Central memory CD8-positive, alpha-beta T cell (primary cell): ENCODE measurements around the gene SCYGR4.

Source experiments
- ATAC-seq: fragments of 150-1000 bp; cut with Tn5 transposase; replicated peaks from 2 replicates; pipeline ENCODE4 v1.10.0; 2022; ENCODE audit warnings: mild to moderate bottlenecking, moderate FRiP score, moderate number of reproducible peaks; ENCODE audit not compliant: poor library complexity, severe bottlenecking; ENCODE audit errors: extremely low read depth
- DNase-seq, 2 donors: peaks; one replicate each; pipeline ENCODE4 v3.0.0; 2021; ENCODE audit warnings: low spot score in 2 of 2
- H3K27ac Mint-ChIP-seq: one replicate; pipeline ENCODE4 v1.8.0; 2022; ENCODE audit warnings: low read depth, mild to moderate bottlenecking, moderate library complexity, mixed read lengths
- H3K27me3 Mint-ChIP-seq: one replicate; pipeline ENCODE4 v1.8.0; 2022; ENCODE audit warnings: mixed read lengths
- H3K36me3 Mint-ChIP-seq: one replicate; pipeline ENCODE4 v1.8.0; 2022; ENCODE audit warnings: mild to moderate bottlenecking, moderate library complexity, mixed read lengths; ENCODE audit not compliant: insufficient read depth
- H3K4me1 Mint-ChIP-seq: one replicate; pipeline ENCODE4 v1.8.0; 2022; ENCODE audit warnings: mixed read lengths
- H3K4me3 Mint-ChIP-seq: one replicate; pipeline ENCODE4 v1.8.0; 2022; ENCODE audit warnings: mild to moderate bottlenecking, moderate library complexity, mixed read lengths
- H3K9me3 Mint-ChIP-seq: one replicate; pipeline ENCODE4 v1.8.0; 2022; ENCODE audit warnings: mixed read lengths

SCYGR4 gene

GRCh38 chr2:227617316-227618230, at the start of gene SCYGR4:
Gene SCYGR4 (plus strand): TSS chr2:227617498. CDS start chr2:227617498, 0 bp downstream.
- H3K27ac Mint-ChIP-seq: no peak within 1 kb of the TSS
- no peak within 1 kb of the TSS for H3K4me3 Mint-ChIP-seq
- peaks cover 33% of the 10 kb centered on the region for H3K27me3 Mint-ChIP-seq
- no peak for ATAC-seq
- H3K4me1 Mint-ChIP-seq: no peaks in the 10 kb centered on the region
- no peaks in the 10 kb centered on the region for H3K36me3 Mint-ChIP-seq
- no peak for DNase-seq
- no peaks in the 10 kb centered on the region for H3K9me3 Mint-ChIP-seq

GRCh38 chr2:227568852-227569169, 48.5 kb upstream of the SCYGR4 start:
- no peaks in the 10 kb centered on the region for H3K36me3 Mint-ChIP-seq
- no peak for ATAC-seq
- no peaks in the 10 kb centered on the region for H3K9me3 Mint-ChIP-seq
- peaks cover 8% of the 10 kb centered on the region for H3K4me1 Mint-ChIP-seq
- H3K27ac Mint-ChIP-seq: no peak overlapping the region
- DNase-seq: no peak
- H3K27me3 Mint-ChIP-seq: no peaks in the 10 kb centered on the region
- no peak overlapping the region for H3K4me3 Mint-ChIP-seq

- Mint-ChIP-seq H3K27me3 (no peaks in the 10 kb centered on the region), H3K36me3 (no peaks in the 10 kb centered on the region), H3K27ac (no peak overlapping the region), H3K9me3 (no peaks in the 10 kb centered on the region), H3K4me1 (peaks cover 8% of the 10 kb centered on the region), H3K4me3 (no peak overlapping the region)
- no peak for ATAC-seq
- DNase-seq: no peak
These were observed 46.7 kb upstream of the SCYGR4 start for GRCh38 chr2:227570615-227571014.

- no peaks in the 10 kb centered on the region for H3K36me3 Mint-ChIP-seq
- peaks cover 47% of the 10 kb centered on the region for H3K27me3 Mint-ChIP-seq
- no peaks in the 10 kb centered on the region for H3K4me1 Mint-ChIP-seq
- ATAC-seq (no peak), DNase-seq (no peak)
- H3K4me3 Mint-ChIP-seq: no peak overlapping the region
- no peak overlapping the region for H3K27ac Mint-ChIP-seq
- H3K9me3 Mint-ChIP-seq: peaks cover under 1% of the 10 kb centered on the region
These were observed 41.2 kb upstream of the SCYGR4 start for GRCh38 chr2:227576110-227576509.

- H3K9me3 Mint-ChIP-seq: peaks cover 6% of the 10 kb centered on the region
- H3K36me3 Mint-ChIP-seq: no peaks in the 10 kb centered on the region
- DNase-seq (no peak), ATAC-seq (no peak)
- no peak overlapping the region for H3K4me3 Mint-ChIP-seq
- H3K4me1 Mint-ChIP-seq: no peaks in the 10 kb centered on the region
- H3K27ac Mint-ChIP-seq: no peak overlapping the region
- peaks cover 54% of the 10 kb centered on the region for H3K27me3 Mint-ChIP-seq
These were observed 40.5 kb upstream of the SCYGR4 start for GRCh38 chr2:227576812-227577211.

GRCh38 chr2:227577555-227577954, 39.7 kb upstream of the SCYGR4 start:
- DNase-seq (no peak), ATAC-seq (no peak)
- Mint-ChIP-seq H3K27me3 (peaks cover 61% of the 10 kb centered on the region), H3K4me1 (no peaks in the 10 kb centered on the region), H3K27ac (no peak overlapping the region), H3K9me3 (peaks cover 13% of the 10 kb centered on the region), H3K36me3 (no peaks in the 10 kb centered on the region), H3K4me3 (no peak overlapping the region)

- no peaks in the 10 kb centered on the region for H3K36me3 Mint-ChIP-seq
These were observed 38.7 kb upstream of the SCYGR4 start for GRCh38 chr2:227578642-227579041.

GRCh38 chr2:227579791-227580190, 37.5 kb upstream of the SCYGR4 start:
- DNase-seq (no peak), ATAC-seq (no peak)
- Mint-ChIP-seq H3K4me1 (no peaks in the 10 kb centered on the region), H3K27ac (no peak overlapping the region), H3K4me3 (no peak overlapping the region), H3K36me3 (no peaks in the 10 kb centered on the region), H3K9me3 (peaks cover 22% of the 10 kb centered on the region), H3K27me3 (peaks cover 83% of the 10 kb centered on the region)

More at GRCh38 chr2:227578642-227579041, 38.7 kb upstream of the SCYGR4 start:
- Mint-ChIP-seq H3K4me3 (no peak overlapping the region), H3K27ac (no peak overlapping the region), H3K9me3 (peaks cover 20% of the 10 kb centered on the region), H3K4me1 (no peaks in the 10 kb centered on the region), H3K27me3 (peaks cover 72% of the 10 kb centered on the region)
- DNase-seq (no peak), ATAC-seq (no peak)

- DNase-seq: no peak
- peaks cover 22% of the 10 kb centered on the region for H3K9me3 Mint-ChIP-seq
- no peaks in the 10 kb centered on the region for H3K4me1 Mint-ChIP-seq
- ATAC-seq: no peak
- H3K4me3 Mint-ChIP-seq: no peak overlapping the region
- peaks cover 75% of the 10 kb centered on the region for H3K27me3 Mint-ChIP-seq
- H3K27ac Mint-ChIP-seq: no peak overlapping the region
- no peaks in the 10 kb centered on the region for H3K36me3 Mint-ChIP-seq
These were observed 34.9 kb upstream of the SCYGR4 start for GRCh38 chr2:227582369-227582768.

- no peaks in the 10 kb centered on the region for H3K4me1 Mint-ChIP-seq
These were observed 24.5 kb upstream of the SCYGR4 start for GRCh38 chr2:227592694-227593387.

GRCh38 chr2:227595797-227596196, 21.5 kb upstream of the SCYGR4 start:
- H3K4me3 Mint-ChIP-seq: no peak overlapping the region
- ATAC-seq: no peak
- no peak for DNase-seq
- no peaks in the 10 kb centered on the region for H3K36me3 Mint-ChIP-seq
- H3K27me3 Mint-ChIP-seq: peaks cover 52% of the 10 kb centered on the region
- no peaks in the 10 kb centered on the region for H3K9me3 Mint-ChIP-seq
- no peak overlapping the region for H3K27ac Mint-ChIP-seq
- H3K4me1 Mint-ChIP-seq: no peaks in the 10 kb centered on the region

More at GRCh38 chr2:227592694-227593387, 24.5 kb upstream of the SCYGR4 start:
- Mint-ChIP-seq H3K36me3 (no peaks in the 10 kb centered on the region), H3K4me3 (no peak overlapping the region), H3K9me3 (no peaks in the 10 kb centered on the region), H3K27ac (no peak overlapping the region), H3K27me3 (peaks cover 80% of the 10 kb centered on the region)
- DNase-seq (no peak), ATAC-seq (no peak)

GRCh38 chr2:227597036-227597435, 20.3 kb upstream of the SCYGR4 start:
- no peaks in the 10 kb centered on the region for H3K36me3 Mint-ChIP-seq
- no peaks in the 10 kb centered on the region for H3K4me1 Mint-ChIP-seq
- H3K4me3 Mint-ChIP-seq: no peak overlapping the region
- DNase-seq (no peak), ATAC-seq (no peak)
- no peak overlapping the region for H3K27ac Mint-ChIP-seq
- peaks cover 45% of the 10 kb centered on the region for H3K27me3 Mint-ChIP-seq
- H3K9me3 Mint-ChIP-seq: no peaks in the 10 kb centered on the region

- ATAC-seq: no peak
- Mint-ChIP-seq H3K9me3 (no peaks in the 10 kb centered on the region), H3K4me3 (no peak overlapping the region), H3K36me3 (no peaks in the 10 kb centered on the region), H3K27me3 (peaks cover 49% of the 10 kb centered on the region), H3K27ac (no peak overlapping the region), H3K4me1 (no peaks in the 10 kb centered on the region)
- no peak for DNase-seq
These were observed 19.3 kb upstream of the SCYGR4 start for GRCh38 chr2:227597998-227598397.
